Vagina (tissue), 2 donors: ENCODE results near the gene MMRN1. TPM values are rescaled to one million over a fixed set of nuclear protein-coding genes. Genes with fewer than 3 reads are reported as not detected.
"Not testable (repeated sequence)": the region's sequence is repeated elsewhere in the genome, so short reads cannot be mapped to it uniquely, and the experiment has no call there.

Experiments
- DNase-seq, 2 donors: peaks; one replicate each; pipeline ENCODE4 v3.0.0-alpha.2; 2017; ENCODE audit errors: extremely low spot score in 2 of 2
- H3K27ac ChIP-seq: fragments of 200-600 bp; sonication (generic); one replicate; pipeline ENCODE4 v1.5.1; 2019
- H3K27me3 ChIP-seq: fragments of 200-600 bp; sonication (generic); one replicate; pipeline ENCODE4 v1.5.1; 2019
- H3K36me3 ChIP-seq, 2 donors: fragments of 200-600 bp; sonication (generic); one replicate each; pipeline ENCODE4 v1.5.1; 2017 to 2019
- H3K4me1 ChIP-seq: fragments of 200-600 bp; sonication (generic); one replicate; pipeline ENCODE4 v1.5.1; 2019
- H3K4me3 ChIP-seq, 2 donors: fragments of 200-600 bp; sonication (generic); 1 replicate in 1 of 2; 2 replicates in 1 of 2; pipeline ENCODE4 v1.5.1; 2016 to 2019
- H3K9me3 ChIP-seq: fragments of 200-600 bp; sonication (generic); one replicate; pipeline ENCODE4 v1.5.1; 2019
- POLR2A ChIP-seq, 2 donors: fragments of 450-650 bp; IDR thresholded peaks; one replicate each; pipeline ENCODE4 v1.6.1; 2017; ENCODE audit warnings: antibody characterized with exemption in 2 of 2, mild to moderate bottlenecking in 2 of 2, moderate library complexity in 2 of 2
- POLR2AphosphoS5 ChIP-seq, 2 donors: sonication (generic); formaldehyde crosslinking; IDR thresholded peaks; one replicate each; pipeline ENCODE4 v1.9.0; 2017; ENCODE audit warnings: antibody characterized with exemption in 2 of 2, mild to moderate bottlenecking in 2 of 2, low read depth in 1 of 2; ENCODE audit not compliant: insufficient read depth in 1 of 2
- intact Hi-C: fragments of 100-400 bp; cut with DNase I; formaldehyde crosslinking; loops from one replicate; pipeline ENCODE4 v1.15.1; 2023
- total RNA-seq: library from RNA; depleted of rRNA; stranded (reverse); fragments of >200 nt; gene quantifications from one replicate; pipeline ENCODE4 v1.2.3, GENCODE V29; 2016
- TF ChIP-seq, protein P1 (sequence below), 3 experiments: fragments of 450-650 bp in 2 of 3; fragments of 200-600 bp in 1 of 3; sonication (generic) in 1 of 3; IDR thresholded peaks; one replicate each; pipeline ENCODE4 v1.5.1; 2017 to 2019; ENCODE audit warnings: antibody characterized with exemption in 3 of 3, mild to moderate bottlenecking in 2 of 3, moderate library complexity in 2 of 3

MMRN1 gene
- total RNA-seq, 1 donor from 2014 or later: 96.3 TPM

GRCh38 chr4:89899152-89899551, 4.5 kb downstream of the MMRN1 start:
- H3K27me3 ChIP-seq: no peaks in the 10 kb centered on the region
- no peaks in the 10 kb centered on the region for H3K36me3 ChIP-seq
- H3K27ac ChIP-seq: peak overlapping the region; percentile 9
- no peaks in the 10 kb centered on the region for H3K9me3 ChIP-seq
- TF ChIP-seq POLR2AphosphoS5 (IDR thresholded peaks at IDR 0.05; ENCODE audit: insufficient read depth in 1 of 2, low read depth in 1 of 2): no peak
- TF ChIP-seq, protein P1, sequence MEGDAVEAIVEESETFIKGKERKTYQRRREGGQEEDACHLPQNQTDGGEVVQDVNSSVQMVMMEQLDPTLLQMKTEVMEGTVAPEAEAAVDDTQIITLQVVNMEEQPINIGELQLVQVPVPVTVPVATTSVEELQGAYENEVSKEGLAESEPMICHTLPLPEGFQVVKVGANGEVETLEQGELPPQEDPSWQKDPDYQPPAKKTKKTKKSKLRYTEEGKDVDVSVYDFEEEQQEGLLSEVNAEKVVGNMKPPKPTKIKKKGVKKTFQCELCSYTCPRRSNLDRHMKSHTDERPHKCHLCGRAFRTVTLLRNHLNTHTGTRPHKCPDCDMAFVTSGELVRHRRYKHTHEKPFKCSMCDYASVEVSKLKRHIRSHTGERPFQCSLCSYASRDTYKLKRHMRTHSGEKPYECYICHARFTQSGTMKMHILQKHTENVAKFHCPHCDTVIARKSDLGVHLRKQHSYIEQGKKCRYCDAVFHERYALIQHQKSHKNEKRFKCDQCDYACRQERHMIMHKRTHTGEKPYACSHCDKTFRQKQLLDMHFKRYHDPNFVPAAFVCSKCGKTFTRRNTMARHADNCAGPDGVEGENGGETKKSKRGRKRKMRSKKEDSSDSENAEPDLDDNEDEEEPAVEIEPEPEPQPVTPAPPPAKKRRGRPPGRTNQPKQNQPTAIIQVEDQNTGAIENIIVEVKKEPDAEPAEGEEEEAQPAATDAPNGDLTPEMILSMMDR (IDR thresholded peaks at IDR 0.05): no peak
- no peak for TF ChIP-seq POLR2A (IDR thresholded peaks at IDR 0.05)
- DNase-seq: no peak
- intact Hi-C loops: no loop called here
- no peaks in the 10 kb centered on the region for H3K4me1 ChIP-seq
- no peak overlapping the region for H3K4me3 ChIP-seq

DNA sequence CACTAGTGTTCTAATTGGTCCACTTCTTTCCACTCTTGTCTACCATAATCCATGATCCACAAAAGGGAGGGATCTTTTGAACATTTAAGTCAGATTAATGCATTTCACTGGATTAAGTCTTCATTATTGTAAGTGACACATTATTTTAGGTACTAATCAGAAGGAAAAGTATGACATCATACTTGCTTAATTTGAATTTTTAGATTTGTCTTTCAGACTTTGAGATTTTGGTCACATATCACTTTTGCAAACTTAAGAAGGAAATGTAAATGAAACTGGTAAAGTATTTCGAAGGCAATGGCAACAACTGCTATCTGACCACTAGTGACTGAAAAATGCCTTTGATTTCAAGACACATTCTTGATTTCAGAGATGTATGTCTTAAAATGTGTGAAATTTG, 5.2 kb downstream of the MMRN1 start:
- intact Hi-C loops: no loop called here
- H3K27me3 ChIP-seq: no peaks in the 10 kb centered on the region

GRCh38 chr4:89901808-89902431, 7.3 kb downstream of the MMRN1 start:
- intact Hi-C loops: not testable (repeated sequence)

More for the DNA sequence above, 5.2 kb downstream of the MMRN1 start:
- no peak for DNase-seq
- TF ChIP-seq POLR2A (IDR thresholded peaks at IDR 0.05) (no peak), POLR2AphosphoS5 (IDR thresholded peaks at IDR 0.05; ENCODE audit: insufficient read depth in 1 of 2, low read depth in 1 of 2) (no peak)
- TF ChIP-seq, protein P1 (IDR thresholded peaks at IDR 0.05): no peak
- no peaks in the 10 kb centered on the region for H3K9me3 ChIP-seq
- no peaks in the 10 kb centered on the region for H3K36me3 ChIP-seq
- no peak overlapping the region for H3K27ac ChIP-seq
- no peak overlapping the region for H3K4me3 ChIP-seq
- H3K4me1 ChIP-seq: no peaks in the 10 kb centered on the region

GRCh38 chr4:89904524-89904923, 9.9 kb downstream of the MMRN1 start:
- Histone ChIP-seq H3K9me3 (no peaks in the 10 kb centered on the region), H3K4me1 (no peaks in the 10 kb centered on the region), H3K36me3 (no peaks in the 10 kb centered on the region), H3K27ac (no peak overlapping the region), H3K4me3 (no peak overlapping the region), H3K27me3 (no peaks in the 10 kb centered on the region)
- TF ChIP-seq, protein P1 (IDR thresholded peaks at IDR 0.05): no peak
- TF ChIP-seq POLR2AphosphoS5 (IDR thresholded peaks at IDR 0.05; ENCODE audit: insufficient read depth in 1 of 2, low read depth in 1 of 2) (no peak), POLR2A (IDR thresholded peaks at IDR 0.05) (no peak)
- intact Hi-C loops: no loop called here
- no peak for DNase-seq

More at GRCh38 chr4:89901808-89902431, 7.3 kb downstream of the MMRN1 start:
- not testable (repeated sequence) for H3K36me3 ChIP-seq, H3K27ac ChIP-seq, H3K4me3 ChIP-seq, H3K9me3 ChIP-seq, DNase-seq, H3K4me1 ChIP-seq, H3K27me3 ChIP-seq
- TF ChIP-seq, protein P1 (IDR thresholded peaks at IDR 0.05): peak; percentile 33 to 57 (median 42)

GRCh38 chr4:89906316-89906715, 11.7 kb downstream of the MMRN1 start:
- TF ChIP-seq, protein P1 (IDR thresholded peaks at IDR 0.05): no peak
- TF ChIP-seq POLR2AphosphoS5 (IDR thresholded peaks at IDR 0.05; ENCODE audit: insufficient read depth in 1 of 2, low read depth in 1 of 2) (no peak), POLR2A (IDR thresholded peaks at IDR 0.05) (no peak)
- Histone ChIP-seq H3K4me3 (no peak overlapping the region), H3K27me3 (no peaks in the 10 kb centered on the region), H3K27ac (no peak overlapping the region), H3K9me3 (no peaks in the 10 kb centered on the region), H3K4me1 (no peaks in the 10 kb centered on the region), H3K36me3 (no peaks in the 10 kb centered on the region)
- intact Hi-C loops: no loop called here
- DNase-seq: no peak
